Thyroid gland (tissue), 4 donors: Measurements from ENCODE around the gene PTPN9.

ENCODE experiments used
- CTCF ChIP-seq, 6 experiments: fragments of 200-600 bp in 3 of 6; fragments of 450-650 bp in 3 of 6; sonication (generic) in 3 of 6; IDR thresholded peaks; one replicate each; pipeline ENCODE4 v1.5.1; 2016 to 2019; ENCODE audit warnings: antibody characterized with exemption in 6 of 6, mild to moderate bottlenecking in 2 of 6, inconsistent platforms in 1 of 6, moderate library complexity in 1 of 6
- POLR2A ChIP-seq, 2 donors: fragments of 450-650 bp; IDR thresholded peaks; one replicate each; pipeline ENCODE4 v1.6.1; 2017; ENCODE audit warnings: antibody characterized with exemption in 2 of 2, mild to moderate bottlenecking in 2 of 2, moderate library complexity in 1 of 2

- TF ChIP-seq CTCF (IDR thresholded peaks at IDR 0.05) (no peak), POLR2A (IDR thresholded peaks at IDR 0.05) (peak in 1 of 2 donors; percentile 3)
Observed at GRCh38 chr15:75452364-75452864, 126.7 kb downstream of the PTPN9 start.
